Mesodermal cell (in vitro differentiated cells): ENCODE results near the gene METTL8.

Experiments used
- H3K27ac ChIP-seq: 2 replicates; pipeline ENCODE4 v1.7.0; 2013; ENCODE audit warnings: mild to moderate bottlenecking, low read depth, low read length, moderate library complexity; ENCODE audit not compliant: severe bottlenecking
- H3K36me3 ChIP-seq: 2 replicates; pipeline ENCODE4 v1.7.1; 2013; ENCODE audit warnings: mild to moderate bottlenecking, low read length, moderate library complexity; ENCODE audit not compliant: control insufficient read depth, insufficient read depth
- H3K4me1 ChIP-seq: one replicate; pipeline ENCODE4 v1.7.1; 2013; ENCODE audit warnings: mild to moderate bottlenecking, low read length; ENCODE audit not compliant: insufficient read depth, control insufficient read depth, poor library complexity, severe bottlenecking
- H3K4me3 ChIP-seq: 2 replicates; pipeline ENCODE4 v1.7.0; 2013; ENCODE audit warnings: low read length, control low read depth, mild to moderate bottlenecking; ENCODE audit not compliant: insufficient read depth, poor library complexity, severe bottlenecking; ENCODE audit errors: extremely low read depth
- H3K9me3 ChIP-seq: 2 replicates; pipeline ENCODE4 v1.7.1; 2013; ENCODE audit warnings: mild to moderate bottlenecking, low read length, moderate library complexity; ENCODE audit not compliant: control insufficient read depth
- WGBS, 2 experiments: methylation state at CpG; one replicate each; pipeline ENCODE4 v1.1.5; 2013; ENCODE audit warnings: missing lambda C conversion rate in 2 of 2; ENCODE audit not compliant: insufficient coverage in 2 of 2; 5-methylcytosine and 5-hydroxymethylcytosine counted together

METTL8 gene

DNA sequence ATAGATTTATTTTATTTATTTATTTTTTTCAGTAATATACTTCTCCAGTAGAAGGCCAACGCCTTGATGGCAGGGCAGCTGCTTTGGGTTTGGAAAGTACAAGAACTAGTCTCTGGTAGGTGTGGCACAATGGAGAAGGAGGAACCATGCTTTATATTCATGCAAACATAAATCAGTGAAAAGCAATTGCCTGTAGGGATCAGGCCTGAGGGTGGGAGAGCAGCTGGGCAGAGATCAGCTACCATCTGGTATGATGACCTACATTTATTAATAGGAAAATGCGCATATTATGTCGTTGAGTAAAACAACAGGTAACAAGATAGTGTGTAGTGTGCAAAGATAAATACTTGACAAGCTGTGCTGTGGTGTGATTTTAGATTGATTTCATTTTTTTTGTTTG lies 152.7 kb downstream of the METTL8 start:
- no peak overlapping the region for H3K27ac ChIP-seq
- 100% methylated on average over 2 of the region's 3 CpGs for WGBS, 2 experiments

DNA sequence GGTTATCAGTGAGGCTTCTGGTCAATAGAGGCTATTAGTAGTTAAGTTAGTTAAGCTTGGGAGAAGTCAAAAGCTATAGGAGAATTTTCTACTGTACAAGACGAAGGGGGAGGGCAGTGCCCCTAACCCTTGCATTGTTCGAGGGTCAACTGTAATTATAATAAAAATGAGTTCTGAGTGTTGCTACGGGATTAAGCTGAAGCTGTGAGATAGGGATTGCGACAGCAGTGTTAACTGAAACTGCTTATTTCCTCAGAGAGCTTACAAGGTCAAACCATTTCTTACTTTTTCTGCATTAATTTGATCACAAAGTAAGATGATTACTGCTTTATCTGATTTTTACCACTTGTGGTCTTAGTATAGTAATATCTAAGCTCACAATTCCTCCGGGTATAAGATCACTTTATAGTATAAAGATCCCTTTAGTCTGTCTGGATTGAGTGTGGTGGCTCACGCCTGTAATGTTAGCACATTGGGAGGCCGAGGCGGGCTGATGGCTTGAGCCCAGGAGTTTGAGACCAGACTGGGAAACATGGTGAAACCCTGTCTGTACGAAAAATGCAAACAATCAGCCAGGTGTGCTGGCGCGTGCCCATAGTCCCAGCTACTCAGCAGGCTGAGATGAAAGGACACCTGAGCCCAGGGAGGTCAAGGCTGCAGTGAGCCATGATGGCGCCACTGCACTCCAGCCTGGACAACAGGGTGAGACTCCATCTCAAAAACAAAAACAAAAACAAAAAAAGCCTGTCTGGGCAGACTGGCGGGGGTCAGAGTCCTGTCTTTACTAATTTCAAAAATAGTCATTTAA lies 153.6 kb downstream of the METTL8 start:
- no peaks in the 10 kb centered on the region for H3K9me3 ChIP-seq
- no peak overlapping the region for H3K27ac ChIP-seq
- WGBS, 2 experiments, result 81 to 92% methylated on average over 7 to 10 of the region's 13 CpGs
- H3K4me3 ChIP-seq, result no peak overlapping the region
- no peaks in the 10 kb centered on the region for H3K36me3 ChIP-seq
- H3K4me1 ChIP-seq, result no peaks in the 10 kb centered on the region

More for the DNA sequence above, 152.7 kb downstream of the METTL8 start:
- Histone ChIP-seq H3K4me1 (no peaks in the 10 kb centered on the region), H3K36me3 (no peaks in the 10 kb centered on the region), H3K4me3 (no peak overlapping the region), H3K9me3 (no peaks in the 10 kb centered on the region)

DNA sequence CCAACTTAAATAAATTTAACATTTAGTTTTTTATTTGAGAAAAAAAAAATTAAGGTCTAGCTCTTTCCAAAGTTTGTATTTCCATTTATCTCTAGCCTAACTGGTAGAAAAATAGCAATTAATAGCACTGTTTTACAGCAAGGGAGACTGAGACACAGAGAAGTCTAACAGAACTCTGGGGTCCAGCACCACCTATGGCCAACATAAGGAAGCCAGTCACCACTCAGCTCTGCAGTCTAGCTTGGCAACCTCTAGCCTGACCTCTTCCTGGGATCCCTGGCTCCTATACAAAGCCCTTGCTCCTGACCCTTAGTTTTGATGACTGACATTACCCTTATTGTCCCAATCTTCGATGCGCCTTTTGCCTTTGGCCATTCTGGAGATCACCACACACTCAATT lies 159.0 kb downstream of the METTL8 start:
- WGBS, 2 experiments, result no CpG with 5 or more reads among the region's 2 CpGs
- no peak overlapping the region for H3K27ac ChIP-seq
- no peaks in the 10 kb centered on the region for H3K9me3 ChIP-seq
- no peaks in the 10 kb centered on the region for H3K4me1 ChIP-seq
- no peak overlapping the region for H3K4me3 ChIP-seq
- no peaks in the 10 kb centered on the region for H3K36me3 ChIP-seq

DNA sequence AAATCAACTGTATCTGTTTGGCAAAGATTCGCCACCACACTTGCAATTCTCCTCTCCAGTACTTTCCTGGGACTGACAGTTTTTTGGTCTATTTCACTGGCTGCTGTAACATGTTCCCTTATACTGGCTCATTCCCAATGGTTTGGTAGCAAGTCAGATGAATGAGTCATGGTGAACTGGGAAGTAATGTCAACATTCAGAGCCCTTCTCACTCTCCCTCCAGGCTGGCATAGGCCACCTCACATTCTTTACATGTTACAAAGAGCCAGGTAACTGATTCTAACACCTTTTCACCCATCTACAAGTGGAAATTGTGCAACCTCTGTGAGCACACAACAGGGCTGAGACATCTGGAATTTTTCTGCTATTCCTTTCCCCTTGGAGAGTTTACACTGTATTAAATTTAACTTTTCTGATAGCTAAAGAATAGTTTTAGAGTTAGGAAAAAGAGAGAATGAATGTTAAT lies 161.8 kb downstream of the METTL8 start:
- no peak overlapping the region for H3K27ac ChIP-seq
- no peak overlapping the region for H3K4me3 ChIP-seq
- H3K4me1 ChIP-seq, result no peaks in the 10 kb centered on the region
- H3K9me3 ChIP-seq, result no peaks in the 10 kb centered on the region
- WGBS, 2 experiments, result 83% methylated on average over 1 of the region's 1 CpG; no CpG with 5 or more reads in 1 of the 2 experiments
- no peaks in the 10 kb centered on the region for H3K36me3 ChIP-seq

DNA sequence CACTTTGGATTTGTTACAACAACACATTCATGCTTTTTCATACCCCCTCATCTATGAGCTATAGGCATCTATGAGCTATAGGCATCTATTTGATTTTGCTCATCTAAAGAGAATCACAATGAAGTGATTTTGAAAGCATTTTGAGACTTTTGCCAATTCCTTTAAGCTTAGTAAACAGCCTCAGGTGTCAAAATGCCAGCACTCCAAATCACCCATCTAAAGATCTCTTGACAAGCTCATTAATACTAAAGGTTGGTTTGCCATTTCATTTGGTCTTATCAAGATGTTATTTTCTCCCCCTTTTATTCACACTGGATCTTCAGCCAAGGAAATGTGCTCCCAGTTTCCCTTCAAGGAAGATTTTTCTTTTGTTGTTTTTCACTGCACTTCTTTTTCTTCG lies 162.4 kb downstream of the METTL8 start:
- no peak overlapping the region for H3K27ac ChIP-seq
- H3K36me3 ChIP-seq, result no peaks in the 10 kb centered on the region
- H3K9me3 ChIP-seq, result no peaks in the 10 kb centered on the region
- H3K4me3 ChIP-seq, result no peak overlapping the region
- H3K4me1 ChIP-seq, result no peaks in the 10 kb centered on the region
- no CpG with 5 or more reads among the region's 1 CpG for WGBS, 2 experiments

DNA sequence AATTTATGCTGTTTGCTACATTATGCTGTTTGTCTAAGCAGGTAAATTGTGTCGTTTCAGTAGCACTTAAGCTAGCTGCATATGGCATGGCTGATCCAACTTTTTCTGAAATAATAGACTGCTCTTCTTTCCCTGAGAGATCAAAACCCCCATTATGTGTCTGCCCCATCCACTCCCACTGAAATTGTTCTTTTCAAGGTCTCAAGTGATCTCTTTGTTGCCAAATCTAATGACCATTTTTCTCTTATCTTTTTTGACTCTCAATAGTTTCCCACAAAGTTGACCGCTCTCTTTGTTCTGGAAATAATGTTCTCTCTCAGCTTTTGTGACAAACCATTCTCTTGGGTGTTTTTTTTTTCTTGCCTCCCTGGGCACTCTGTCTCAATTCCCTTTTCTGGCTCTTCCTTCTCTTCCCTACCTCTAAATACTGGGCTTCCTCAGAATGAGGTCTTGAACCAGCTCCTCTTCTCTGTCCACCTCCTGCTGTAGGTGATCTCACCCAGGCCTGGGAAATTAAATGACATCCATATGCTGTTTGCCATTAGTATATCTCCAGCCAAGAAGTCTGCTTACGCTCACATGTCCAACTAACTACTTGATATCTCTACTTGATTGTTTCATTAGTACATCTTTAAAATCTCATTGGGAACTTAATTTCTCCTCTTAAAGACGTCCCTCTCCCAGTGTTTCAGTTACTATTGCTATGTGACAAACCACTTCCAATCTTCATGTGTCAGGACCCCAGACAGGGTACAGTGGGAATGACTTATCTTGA lies 165.7 kb downstream of the METTL8 start:
- Histone ChIP-seq H3K4me3 (no peak overlapping the region), H3K9me3 (no peaks in the 10 kb centered on the region), H3K27ac (no peak overlapping the region), H3K4me1 (no peaks in the 10 kb centered on the region), H3K36me3 (no peaks in the 10 kb centered on the region)
- 83 to 97% methylated on average over 3 to 4 of the region's 4 CpGs for WGBS, 2 experiments
